Left forelimb (tissue), 1 donor: ENCODE data around the gene FAM83D.

Source experiments
- DNase-seq: peaks from one replicate; pipeline ENCODE4 v3.0.0-alpha.2; 2018; ENCODE audit warnings: low spot score

FAM83D gene

GRCh38 chr20:38894091-38894847, 31.9 kb upstream of the FAM83D start:
- peak; percentile 72 for DNase-seq

GRCh38 chr20:38895098-38895949, 30.9 kb upstream of the FAM83D start:
- no peak for DNase-seq

- DNase-seq: no peak
Measured at GRCh38 chr20:38896009-38896594, 30.1 kb upstream of the FAM83D start.

GRCh38 chr20:38897267-38897666, 28.9 kb upstream of the FAM83D start:
- DNase-seq: no peak

GRCh38 chr20:38900606-38901005, 25.6 kb upstream of the FAM83D start:
- no peak for DNase-seq

- DNase-seq: no peak
Measured at GRCh38 chr20:38902601-38903000, 23.6 kb upstream of the FAM83D start.

- no peak for DNase-seq
Measured at GRCh38 chr20:38903335-38903734, 22.9 kb upstream of the FAM83D start.

GRCh38 chr20:38905375-38905774, 20.8 kb upstream of the FAM83D start:
- DNase-seq: no peak

GRCh38 chr20:38907918-38908677, 18.1 kb upstream of the FAM83D start:
- no peak for DNase-seq

GRCh38 chr20:38915355-38915754, 10.9 kb upstream of the FAM83D start:
- no peak for DNase-seq

- DNase-seq: no peak
Measured at GRCh38 chr20:38917657-38918056, 8.6 kb upstream of the FAM83D start.

GRCh38 chr20:38918172-38918571, 8.0 kb upstream of the FAM83D start:
- DNase-seq: no peak

GRCh38 chr20:38919683-38920082, 6.5 kb upstream of the FAM83D start:
- no peak for DNase-seq

GRCh38 chr20:38920411-38920810, 5.8 kb upstream of the FAM83D start:
- DNase-seq: no peak

- DNase-seq: no peak
Measured at GRCh38 chr20:38920851-38921250, 5.4 kb upstream of the FAM83D start.

GRCh38 chr20:38924718-38925117, 1.5 kb upstream of the FAM83D start:
- DNase-seq: no peak

GRCh38 chr20:38926934-38927616, 858 bp downstream of the FAM83D start:
- DNase-seq: no peak

- no peak for DNase-seq
Measured at GRCh38 chr20:38927902-38928578, 1.8 kb downstream of the FAM83D start.

GRCh38 chr20:38930242-38930569, 4.0 kb downstream of the FAM83D start:
- DNase-seq: no peak

GRCh38 chr20:38931984-38932383, 5.8 kb downstream of the FAM83D start:
- no peak for DNase-seq

- no peak for DNase-seq
Measured at GRCh38 chr20:38932457-38933120, 6.4 kb downstream of the FAM83D start.
